OCI-M1 (cell line): ENCODE measurements around the gene ERF.

Source experiments
- DNase-seq: peaks from one replicate; lab custom pipeline; 2025; lab: John Stamatoyannopoulos, UW

ERF gene

DNA sequence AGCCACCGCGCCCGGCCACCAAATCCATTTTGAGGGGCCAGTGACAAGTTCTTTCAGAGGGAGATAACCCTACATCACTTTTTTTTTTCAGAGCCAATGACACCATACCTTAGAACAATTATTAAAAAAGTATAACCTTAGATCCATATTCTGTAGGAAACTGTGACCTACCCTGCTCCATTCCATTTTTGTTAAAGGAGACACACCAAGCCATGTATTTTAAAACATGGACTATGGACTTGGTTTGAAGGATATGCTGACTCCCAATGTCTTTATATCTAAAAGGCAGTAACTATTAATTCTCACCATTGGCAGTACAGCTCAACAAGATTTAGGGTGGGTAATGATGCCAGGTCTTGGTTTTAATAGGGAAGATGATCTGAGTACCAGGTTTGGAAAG, 13.6 kb downstream of the ERF start:
- no peak for DNase-seq

DNA sequence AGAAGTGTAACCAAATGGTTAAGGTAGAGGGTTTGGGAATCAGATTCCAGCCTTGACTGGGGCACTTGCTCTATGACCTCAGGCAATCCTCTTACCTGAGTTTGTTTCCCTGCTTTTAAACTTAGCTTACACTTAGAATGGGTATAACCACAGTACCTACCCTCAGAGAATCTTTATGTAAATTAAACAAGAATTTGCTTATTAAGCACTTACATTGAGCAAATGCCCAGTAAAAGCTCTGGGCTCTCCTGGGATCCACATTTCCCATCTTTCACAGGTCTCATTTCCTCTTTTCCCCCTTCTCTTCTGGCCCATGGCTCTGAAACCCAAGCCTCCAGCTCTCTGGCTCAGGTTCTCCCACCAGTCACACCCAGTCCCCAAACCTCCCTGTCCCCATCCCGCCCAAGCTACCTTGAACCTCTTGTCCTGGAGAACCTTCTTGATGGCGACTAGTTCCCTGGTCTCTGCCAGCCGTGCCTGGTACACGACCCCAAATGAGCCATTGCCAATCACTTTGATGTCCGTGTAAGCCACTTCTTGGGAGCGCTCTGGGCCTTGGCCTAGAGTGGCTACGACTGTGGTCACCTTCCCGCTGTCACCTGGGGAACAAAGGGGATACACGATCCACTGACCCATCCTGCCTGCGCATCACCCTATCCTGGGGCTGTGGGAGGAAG, 15.2 kb downstream of the ERF start:
- no peak for DNase-seq

DNA sequence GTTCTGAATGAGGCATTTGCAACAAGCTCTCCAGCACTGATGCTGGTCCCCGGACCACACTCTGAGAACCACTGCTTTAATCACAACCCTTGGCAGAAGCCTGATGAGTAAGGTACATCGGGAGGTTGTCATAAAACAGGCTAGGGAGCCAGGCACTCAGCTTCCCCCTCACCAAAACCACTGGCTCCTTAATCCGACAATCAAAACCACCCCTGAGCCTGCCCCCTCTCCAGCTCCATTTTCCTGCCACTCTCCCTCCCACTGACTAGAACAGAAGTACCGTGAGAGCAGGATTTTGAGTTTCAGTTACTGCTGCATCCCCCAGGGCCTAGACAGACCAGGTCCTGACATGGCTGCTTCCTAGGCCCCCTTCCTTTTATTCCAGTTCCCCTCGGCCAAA, 19.7 kb downstream of the ERF start:
- no peak for DNase-seq

DNA sequence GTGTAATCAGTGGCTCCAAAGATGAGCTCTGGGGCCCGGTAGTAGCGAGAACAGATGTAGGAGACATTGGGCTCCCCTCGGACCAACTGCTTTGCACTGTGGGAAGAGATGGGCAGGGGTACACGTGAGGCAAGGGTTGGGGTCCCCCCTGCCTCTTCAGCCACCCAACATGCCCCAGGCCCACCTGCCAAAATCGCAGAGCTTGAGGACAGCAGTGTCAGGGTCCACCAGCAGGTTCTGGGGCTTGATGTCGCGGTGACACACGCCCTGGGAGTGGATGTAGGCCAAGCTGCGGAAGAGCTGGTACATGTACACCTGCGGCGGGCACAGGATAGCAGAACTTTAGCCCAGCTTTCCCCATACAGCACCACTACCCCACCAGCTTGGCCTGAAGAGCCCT, 20.6 kb downstream of the ERF start:
- DNase-seq: no peak

- DNase-seq: no peak
Measured at GRCh38 chr19:42233678-42234292, 21.1 kb downstream of the ERF start.

- no peak for DNase-seq
Measured at GRCh38 chr19:42233106-42233505, 21.8 kb downstream of the ERF start.

GRCh38 chr19:42232435-42232834, 22.5 kb downstream of the ERF start:
- no peak for DNase-seq

- DNase-seq: no peak
Measured at GRCh38 chr19:42230571-42230970, 24.4 kb downstream of the ERF start.

- DNase-seq: peak; percentile 61
Measured at GRCh38 chr19:42229855-42230351, 25.0 kb downstream of the ERF start.

- no peak for DNase-seq
Measured at GRCh38 chr19:42229301-42229854, 25.6 kb downstream of the ERF start.

- DNase-seq: no peak
Measured at GRCh38 chr19:42228641-42229040, 26.3 kb downstream of the ERF start.

GRCh38 chr19:42226886-42227285, 28.0 kb downstream of the ERF start:
- no peak for DNase-seq

DNA sequence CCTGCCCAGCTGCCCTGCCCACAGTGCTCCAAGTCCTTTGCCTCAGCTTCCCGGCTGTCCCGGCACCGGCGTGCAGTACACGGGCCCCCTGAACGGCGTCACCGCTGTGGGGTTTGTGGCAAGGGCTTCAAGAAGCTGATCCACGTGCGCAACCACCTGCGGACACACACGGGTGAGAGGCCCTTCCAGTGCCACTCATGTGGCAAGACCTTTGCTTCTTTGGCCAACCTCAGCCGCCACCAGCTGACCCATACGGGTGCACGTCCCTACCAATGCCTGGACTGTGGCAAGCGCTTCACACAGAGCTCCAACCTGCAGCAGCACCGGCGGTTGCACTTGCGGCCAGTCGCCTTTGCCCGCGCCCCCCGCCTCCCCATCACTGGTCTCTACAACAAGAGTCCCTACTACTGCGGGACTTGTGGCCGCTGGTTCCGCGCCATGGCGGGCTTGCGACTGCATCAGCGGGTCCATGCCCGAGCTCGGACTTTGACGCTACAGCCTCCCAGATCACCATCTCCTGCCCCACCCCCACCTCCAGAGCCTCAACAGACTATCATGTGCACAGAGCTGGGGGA, 29.1 kb downstream of the ERF start:
- no peak for DNase-seq

DNA sequence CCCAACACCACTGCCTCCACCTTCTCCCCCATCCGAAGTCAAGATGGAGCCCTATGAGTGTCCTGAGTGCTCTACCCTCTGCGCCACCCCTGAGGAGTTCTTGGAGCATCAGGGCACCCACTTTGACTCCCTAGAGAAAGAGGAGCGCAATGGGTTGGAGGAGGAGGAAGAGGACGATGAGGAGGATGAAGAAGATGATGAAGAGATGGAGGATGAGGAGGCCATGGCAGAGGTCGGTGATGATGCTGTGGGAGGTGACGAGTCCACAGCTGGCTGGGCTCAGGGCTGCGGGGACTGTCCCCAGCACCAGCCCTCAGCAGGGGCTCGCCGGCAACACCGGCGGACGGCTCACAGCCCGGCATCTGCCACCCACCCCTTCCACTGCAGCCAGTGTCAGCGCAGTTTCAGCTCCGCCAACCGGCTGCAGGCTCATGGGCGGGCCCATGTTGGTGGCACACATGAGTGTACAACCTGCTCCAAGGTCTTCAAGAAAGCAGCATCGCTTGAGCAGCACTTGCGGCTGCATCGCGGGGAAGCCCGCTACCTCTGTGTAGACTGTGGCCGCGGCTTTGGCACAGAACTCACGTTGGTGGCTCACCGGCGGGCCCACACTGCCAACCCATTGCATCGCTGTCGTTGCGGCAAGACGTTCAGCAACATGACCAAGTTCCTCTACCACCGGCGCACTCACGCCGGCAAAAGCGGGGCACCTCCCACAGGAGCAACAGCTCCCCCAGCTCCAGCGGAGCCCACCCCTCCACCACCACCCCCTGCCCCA, 29.8 kb downstream of the ERF start:
- DNase-seq: no peak

- no peak for DNase-seq
Measured at GRCh38 chr19:42220751-42221097, 34.2 kb downstream of the ERF start.

GRCh38 chr19:42219812-42220750, 34.8 kb downstream of the ERF start, which contains the start of gene ZNF526:
ZNF526 (plus strand) TSS chr19:42220312; CDS start chr19:42224404, 4,092 bp downstream.
- DNase-seq: peak; percentile 100

- peak; percentile 99 for DNase-seq
Measured at GRCh38 chr19:42217520-42218437, 37.1 kb downstream of the ERF start, which contains the start of gene DEDD2. DEDD2 (minus strand) TSS chr19:42217677; CDS start chr19:42217007, 670 bp downstream.

GRCh38 chr19:42216653-42217519, 38.0 kb downstream of the ERF start:
- DNase-seq: peak; percentile 73
